Measurements from ENCODE around the gene MKRN3.

DNA sequence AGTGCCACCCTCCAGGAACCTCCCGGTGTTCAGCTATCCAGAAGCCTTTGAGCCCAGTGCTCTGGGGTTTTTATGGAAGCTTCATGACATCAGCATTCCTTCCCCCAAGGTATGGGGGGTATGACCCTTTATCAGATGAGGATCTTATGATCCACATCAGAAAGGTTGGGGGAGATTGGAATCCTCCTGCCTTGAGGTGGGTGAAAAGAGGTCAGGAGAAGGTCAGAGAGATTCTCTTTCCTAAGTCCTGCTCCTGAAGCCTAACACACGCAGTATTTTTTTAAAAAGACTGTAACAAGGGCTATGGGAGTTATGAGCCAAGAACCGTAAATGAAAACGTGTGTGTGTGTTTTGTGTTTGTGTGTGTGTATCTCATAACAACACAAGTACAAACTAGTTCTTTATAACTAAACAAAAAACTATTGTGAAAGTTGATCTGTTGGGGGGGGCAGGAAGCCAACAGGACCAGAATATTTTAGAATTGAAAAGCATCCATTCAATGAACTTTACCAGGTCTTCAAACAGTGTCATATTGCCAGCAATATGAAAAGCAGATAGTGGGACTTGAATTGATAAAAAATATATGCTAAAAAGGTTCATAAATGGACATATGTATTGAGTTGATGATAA, 13.2 kb downstream of the MKRN3 start:
- TF ChIP-seq TCF7L2 (IDR thresholded peaks at IDR 0.05; ENCODE audit: low read depth, low read length): no peak
- TF ChIP-seq, protein P1, sequence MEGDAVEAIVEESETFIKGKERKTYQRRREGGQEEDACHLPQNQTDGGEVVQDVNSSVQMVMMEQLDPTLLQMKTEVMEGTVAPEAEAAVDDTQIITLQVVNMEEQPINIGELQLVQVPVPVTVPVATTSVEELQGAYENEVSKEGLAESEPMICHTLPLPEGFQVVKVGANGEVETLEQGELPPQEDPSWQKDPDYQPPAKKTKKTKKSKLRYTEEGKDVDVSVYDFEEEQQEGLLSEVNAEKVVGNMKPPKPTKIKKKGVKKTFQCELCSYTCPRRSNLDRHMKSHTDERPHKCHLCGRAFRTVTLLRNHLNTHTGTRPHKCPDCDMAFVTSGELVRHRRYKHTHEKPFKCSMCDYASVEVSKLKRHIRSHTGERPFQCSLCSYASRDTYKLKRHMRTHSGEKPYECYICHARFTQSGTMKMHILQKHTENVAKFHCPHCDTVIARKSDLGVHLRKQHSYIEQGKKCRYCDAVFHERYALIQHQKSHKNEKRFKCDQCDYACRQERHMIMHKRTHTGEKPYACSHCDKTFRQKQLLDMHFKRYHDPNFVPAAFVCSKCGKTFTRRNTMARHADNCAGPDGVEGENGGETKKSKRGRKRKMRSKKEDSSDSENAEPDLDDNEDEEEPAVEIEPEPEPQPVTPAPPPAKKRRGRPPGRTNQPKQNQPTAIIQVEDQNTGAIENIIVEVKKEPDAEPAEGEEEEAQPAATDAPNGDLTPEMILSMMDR (IDR thresholded peaks at IDR 0.05): no peak
- TF ChIP-seq, protein P2, sequence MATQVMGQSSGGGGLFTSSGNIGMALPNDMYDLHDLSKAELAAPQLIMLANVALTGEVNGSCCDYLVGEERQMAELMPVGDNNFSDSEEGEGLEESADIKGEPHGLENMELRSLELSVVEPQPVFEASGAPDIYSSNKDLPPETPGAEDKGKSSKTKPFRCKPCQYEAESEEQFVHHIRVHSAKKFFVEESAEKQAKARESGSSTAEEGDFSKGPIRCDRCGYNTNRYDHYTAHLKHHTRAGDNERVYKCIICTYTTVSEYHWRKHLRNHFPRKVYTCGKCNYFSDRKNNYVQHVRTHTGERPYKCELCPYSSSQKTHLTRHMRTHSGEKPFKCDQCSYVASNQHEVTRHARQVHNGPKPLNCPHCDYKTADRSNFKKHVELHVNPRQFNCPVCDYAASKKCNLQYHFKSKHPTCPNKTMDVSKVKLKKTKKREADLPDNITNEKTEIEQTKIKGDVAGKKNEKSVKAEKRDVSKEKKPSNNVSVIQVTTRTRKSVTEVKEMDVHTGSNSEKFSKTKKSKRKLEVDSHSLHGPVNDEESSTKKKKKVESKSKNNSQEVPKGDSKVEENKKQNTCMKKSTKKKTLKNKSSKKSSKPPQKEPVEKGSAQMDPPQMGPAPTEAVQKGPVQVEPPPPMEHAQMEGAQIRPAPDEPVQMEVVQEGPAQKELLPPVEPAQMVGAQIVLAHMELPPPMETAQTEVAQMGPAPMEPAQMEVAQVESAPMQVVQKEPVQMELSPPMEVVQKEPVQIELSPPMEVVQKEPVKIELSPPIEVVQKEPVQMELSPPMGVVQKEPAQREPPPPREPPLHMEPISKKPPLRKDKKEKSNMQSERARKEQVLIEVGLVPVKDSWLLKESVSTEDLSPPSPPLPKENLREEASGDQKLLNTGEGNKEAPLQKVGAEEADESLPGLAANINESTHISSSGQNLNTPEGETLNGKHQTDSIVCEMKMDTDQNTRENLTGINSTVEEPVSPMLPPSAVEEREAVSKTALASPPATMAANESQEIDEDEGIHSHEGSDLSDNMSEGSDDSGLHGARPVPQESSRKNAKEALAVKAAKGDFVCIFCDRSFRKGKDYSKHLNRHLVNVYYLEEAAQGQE (IDR thresholded peaks at IDR 0.05; ENCODE audit: insufficient read depth in 1 of 2, low read depth in 2 of 2, low read length in 1 of 2): no peak

Data from Panc1 (cell line).